SK-N-SH (cell line): ENCODE results near the gene MNDA. TPM values are rescaled to one million over a fixed set of nuclear protein-coding genes. Genes with fewer than 3 reads are reported as not detected.

Experiments
- CTCF ChIA-PET: fragments of 300-600, 350-600 bp; formaldehyde crosslinking; extraction: SDS; loops from one replicate; lab custom pipeline; 2021; lab: Yijun Ruan, JAX
- POLR2A ChIA-PET: fragments of 350-600 bp; sonication (Branson Sonifier 250); formaldehyde crosslinking; extraction: SDS; loops from one replicate; lab custom pipeline; 2020; ENCODE audit warnings: antibody characterized with exemption, inconsistent platforms; lab: Yijun Ruan, JAX
- DNase-seq: peaks from one replicate; pipeline ENCODE4 v3.0.0; 2012
- H2AFZ ChIP-seq: fragments of 200-600 bp; sonication (generic); 2 replicates; pipeline ENCODE4 v1.8.1; 2016; ENCODE audit warnings: antibody characterized with exemption, mild to moderate bottlenecking, low read depth
- H3F3A ChIP-seq: fragments of 200-600 bp; sonication (generic); replicated peaks from 2 replicates; pipeline ENCODE3; 2016; ENCODE audit warnings: antibody characterized with exemption, mild to moderate bottlenecking; ENCODE audit not compliant: insufficient read depth
- H3K27ac ChIP-seq, 2 experiments: fragments of 200-500 bp in 1 of 2; fragments of 200-600 bp in 1 of 2; sonication (Bioruptor generic) in 1 of 2; sonication (generic), shearing (Covaris generic) in 1 of 2; 2 replicates each; pipeline versions ENCODE4 v1.5.1 to v1.6.1; 2014 to 2016; ENCODE audit warnings: low read depth in 2 of 2, inconsistent platforms in 1 of 2, low read length in 1 of 2, mild to moderate bottlenecking in 1 of 2, mixed read lengths in 1 of 2
- H3K27me3 ChIP-seq: fragments of 200-600 bp; sonication (generic), shearing (Covaris generic); 2 replicates; pipeline ENCODE4 v1.6.1; 2016; ENCODE audit warnings: mixed run types; ENCODE audit not compliant: insufficient read depth
- H3K36me3 ChIP-seq, 2 experiments: fragments of 200-500 bp in 1 of 2; fragments of 200-600 bp in 1 of 2; sonication (Bioruptor generic) in 1 of 2; sonication (generic) in 1 of 2; replicated peaks in 1 of 2; 2 replicates each; pipeline versions ENCODE3 to v1.5.1; 2014 to 2016; ENCODE audit warnings: low read length in 1 of 2, mild to moderate bottlenecking in 1 of 2; ENCODE audit not compliant: insufficient read depth in 2 of 2, control insufficient read depth in 1 of 2
- H3K4me1 ChIP-seq, 2 experiments: fragments of 200-500 bp in 1 of 2; fragments of 200-600 bp in 1 of 2; sonication (Bioruptor generic) in 1 of 2; sonication (generic), shearing (Covaris generic) in 1 of 2; 2 replicates each; pipeline versions ENCODE4 v1.5.1 to v1.6.1; 2014 to 2016; ENCODE audit warnings: low read depth in 1 of 2, low read length in 1 of 2, mixed run types in 1 of 2; ENCODE audit not compliant: insufficient read depth in 2 of 2, control insufficient read depth in 1 of 2
- H3K4me2 ChIP-seq: fragments of 200-600 bp; sonication (generic), shearing (Covaris generic); 2 replicates; pipeline ENCODE4 v1.6.1; 2017; ENCODE audit warnings: mixed run types
- H3K4me3 ChIP-seq, 2 experiments: fragments of 200-500 bp in 1 of 2; fragments of 200-600 bp in 1 of 2; sonication (Bioruptor generic) in 1 of 2; sonication (generic), shearing (Covaris generic) in 1 of 2; 2 replicates each; pipeline versions ENCODE4 v1.5.1 to v1.8.1; 2014 to 2016; ENCODE audit warnings: low read depth in 2 of 2, inconsistent platforms in 1 of 2, low read length in 1 of 2, mild to moderate bottlenecking in 1 of 2, mixed read lengths in 1 of 2, moderate library complexity in 1 of 2
- H3K79me2 ChIP-seq: fragments of 200-600 bp; sonication (generic); 2 replicates; pipeline ENCODE4 v1.8.1; 2017; ENCODE audit warnings: mild to moderate bottlenecking; ENCODE audit not compliant: insufficient read depth
- H3K9ac ChIP-seq: fragments of 200-600 bp; sonication (generic); 2 replicates; pipeline ENCODE4 v1.6.1; 2017; ENCODE audit warnings: mixed run types
- H3K9me2 ChIP-seq: fragments of 200-600 bp; sonication (generic); 2 replicates; pipeline ENCODE4 v1.6.1; 2017; ENCODE audit warnings: mixed run types
- H3K9me3 ChIP-seq: fragments of 200-600 bp; sonication (generic); 2 replicates; pipeline ENCODE4 v1.6.1; 2017; ENCODE audit warnings: mixed run types, mild to moderate bottlenecking, moderate library complexity
- H4K20me1 ChIP-seq: fragments of 200-600 bp; sonication (generic); 2 replicates; pipeline ENCODE4 v1.6.1; 2017; ENCODE audit warnings: mild to moderate bottlenecking, mixed run types; ENCODE audit not compliant: insufficient read depth
- CTCF ChIP-seq: fragments of 200-600 bp; sonication (generic); IDR thresholded peaks from 2 replicates; pipeline ENCODE4 v1.6.1; 2017; ENCODE audit warnings: antibody characterized with exemption, mild to moderate bottlenecking, moderate library complexity
- EP300 ChIP-seq, 2 experiments: IDR thresholded peaks; 2 replicates each; pipeline versions ENCODE4 v1.4.0 to v1.6.1; 2012; ENCODE audit warnings: borderline replicate concordance in 1 of 2, low read depth in 1 of 2, low read length in 1 of 2
- FOSL2 ChIP-seq: IDR thresholded peaks from 2 replicates; pipeline ENCODE4 v1.4.0; 2012; ENCODE audit warnings: low read depth, mild to moderate bottlenecking, moderate library complexity, borderline replicate concordance
- FOXJ3 ChIP-seq: sonication (generic); formaldehyde crosslinking; IDR thresholded peaks from 2 replicates; pipeline ENCODE4 v1.5.1; 2020; ENCODE audit warnings: mild to moderate bottlenecking, missing genetic modification reagents
- FOXM1 ChIP-seq: IDR thresholded peaks from 2 replicates; pipeline ENCODE4 v1.4.0; 2012; ENCODE audit warnings: low read depth, mild to moderate bottlenecking
- GABPA ChIP-seq: IDR thresholded peaks from 2 replicates; pipeline ENCODE4 v1.4.0; 2012; ENCODE audit warnings: low read depth, mild to moderate bottlenecking
- IRF3 ChIP-seq: fragments of 150-350 bp; IDR thresholded peaks from 2 replicates; pipeline ENCODE4 v1.6.1; 2016; ENCODE audit warnings: mild to moderate bottlenecking, low read depth, low read length
- JUND ChIP-seq: IDR thresholded peaks from 2 replicates; pipeline ENCODE4 v1.4.0; 2012
- MAX ChIP-seq: IDR thresholded peaks from 2 replicates; pipeline ENCODE4 v1.4.0; 2012; ENCODE audit warnings: low read depth
- MEF2A ChIP-seq: IDR thresholded peaks from 2 replicates; pipeline ENCODE4 v1.4.0; 2012; ENCODE audit warnings: low read depth, borderline replicate concordance
- MXI1 ChIP-seq: IDR thresholded peaks from 2 replicates; pipeline ENCODE4 v1.6.1; 2012; ENCODE audit warnings: mild to moderate bottlenecking, low read depth, low read length, improper control_type of control experiment
- RXRA ChIP-seq: IDR thresholded peaks from 2 replicates; pipeline ENCODE4 v1.4.0; 2012; ENCODE audit warnings: low read depth, mild to moderate bottlenecking, borderline replicate concordance
- SIN3A ChIP-seq: IDR thresholded peaks from 2 replicates; pipeline ENCODE4 v1.6.1; 2012; ENCODE audit warnings: low read depth, mild to moderate bottlenecking, low read length, moderate library complexity, borderline replicate concordance
- TEAD4 ChIP-seq: IDR thresholded peaks from 2 replicates; pipeline ENCODE4 v1.4.0; 2012; ENCODE audit warnings: mild to moderate bottlenecking, borderline replicate concordance; ENCODE audit not compliant: insufficient read depth
- WGBS: methylation state at CpG from one replicate; pipeline ENCODE4 v1.1.6; 2017; ENCODE audit warnings: low lambda C conversion rate; 5-methylcytosine and 5-hydroxymethylcytosine counted together
- polyA plus RNA-seq, 3 experiments: library from polyadenylated mRNA; depleted of rRNA; stranded (reverse); fragments of >200 nt; gene quantifications; 2 replicates each; pipeline ENCODE4 v1.2.3, GENCODE V29; 2012
- TF ChIP-seq, protein P1 (sequence below): fragments of 150-350 bp; IDR thresholded peaks from 2 replicates; pipeline ENCODE4 v1.6.1; 2017; ENCODE audit warnings: antibody characterized with exemption, low read length, low read depth, borderline replicate concordance

Gene MNDA
- polyA plus RNA-seq (2012; rRNA removed): not detected in 2 replicates
- polyA plus RNA-seq (2012; cell fraction: cytosol; rRNA removed): not detected in 2 replicates
- polyA plus RNA-seq (2012; cell fraction: nucleus; rRNA removed): not detected in 2 replicates

GRCh38 chr1:158830904-158831507, at the start of gene MNDA:
Gene MNDA (plus strand): TSS chr1:158831351. CDS start chr1:158842154, 10,803 bp downstream.
- no peaks in the 10 kb centered on the region for H3K27me3 ChIP-seq
- CTCF ChIA-PET: no interaction called here
- no peaks in the 10 kb centered on the region for H3K79me2 ChIP-seq
- H3K36me3 ChIP-seq: no peaks in the 10 kb centered on the region
- no peak within 1 kb of the TSS for H3K4me3 ChIP-seq
- 0% methylated on average over 5 of the region's 5 CpGs for WGBS
- H3K4me2 ChIP-seq: no peak within 1 kb of the TSS
- H3F3A ChIP-seq: no peaks in the 10 kb centered on the region
- H3K9me3 ChIP-seq: no peaks in the 10 kb centered on the region
- POLR2A ChIA-PET: no interaction called here
- DNase-seq: no peak
- no peak within 1 kb of the TSS for H3K27ac ChIP-seq
- no peak for TF ChIP-seq FOSL2
- no peak for TF ChIP-seq JUND
- TF ChIP-seq, protein P1, sequence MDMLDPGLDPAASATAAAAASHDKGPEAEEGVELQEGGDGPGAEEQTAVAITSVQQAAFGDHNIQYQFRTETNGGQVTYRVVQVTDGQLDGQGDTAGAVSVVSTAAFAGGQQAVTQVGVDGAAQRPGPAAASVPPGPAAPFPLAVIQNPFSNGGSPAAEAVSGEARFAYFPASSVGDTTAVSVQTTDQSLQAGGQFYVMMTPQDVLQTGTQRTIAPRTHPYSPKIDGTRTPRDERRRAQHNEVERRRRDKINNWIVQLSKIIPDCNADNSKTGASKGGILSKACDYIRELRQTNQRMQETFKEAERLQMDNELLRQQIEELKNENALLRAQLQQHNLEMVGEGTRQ: no peak
- no peak for TF ChIP-seq CTCF
- no peak for TF ChIP-seq SIN3A
- TF ChIP-seq TEAD4: no peak
- TF ChIP-seq FOXM1: no peak
- no peak for TF ChIP-seq EP300 (IDR thresholded peaks at IDR 0.05; ENCODE audit: borderline replicate concordance in 1 of 2, low read depth in 1 of 2, low read length in 1 of 2)
- TF ChIP-seq MEF2A: no peak
- no peak for TF ChIP-seq RXRA
- TF ChIP-seq MXI1: no peak
- no peak for TF ChIP-seq MAX
- TF ChIP-seq GABPA: no peak
- TF ChIP-seq, all 33 proteins: peak for 0
- Histone ChIP-seq H2AFZ (no peak within 1 kb of the TSS), H4K20me1 (no peaks in the 10 kb centered on the region), H3K9ac (no peak within 1 kb of the TSS), H3K9me2 (no peaks in the 10 kb centered on the region), H3K4me1 (no peaks in the 10 kb centered on the region)

- TF ChIP-seq IRF3 (no peak), CTCF (peak; percentile 43), RXRA (no peak), FOXJ3 (no peak)
- Histone ChIP-seq H3K9ac (no peak overlapping the region), H3K27ac (no peak overlapping the region), H4K20me1 (no peaks in the 10 kb centered on the region), H3K4me1 (no peaks in the 10 kb centered on the region), H3K9me3 (no peaks in the 10 kb centered on the region), H2AFZ (no peak overlapping the region), H3K36me3 (no peaks in the 10 kb centered on the region), H3K79me2 (no peaks in the 10 kb centered on the region), H3K27me3 (no peaks in the 10 kb centered on the region), H3F3A (no peaks in the 10 kb centered on the region), H3K4me2 (no peak overlapping the region), H3K4me3 (no peak overlapping the region), H3K9me2 (no peaks in the 10 kb centered on the region)
- POLR2A ChIA-PET: no interaction called here
- DNase-seq: no peak
- 11% methylated on average over 2 of the region's 2 CpGs for WGBS
- CTCF ChIA-PET: no interaction called here
Measured at GRCh38 chr1:158793604-158794003, 37.5 kb upstream of the MNDA start.
